ENCODE measurements around the gene WRNIP1. TPM values are rescaled to one million over a fixed set of nuclear protein-coding genes. Genes with fewer than 3 reads are reported as not detected.

The WRNIP1 gene
- total and polyA plus RNA-seq, 2 donors (not counting 1 experiment from before 2014, with no cell fraction given), result 29.7 to 40.8 TPM

GRCh38 chr6:2781685-2782355 is 16.6 kb downstream of the WRNIP1 start:
- H3K36me3 ChIP-seq (ENCODE audit: control insufficient read depth, insufficient read depth, low read length), result peaks cover 11% of the 10 kb centered on the region
- H3K27me3 ChIP-seq (ENCODE audit: control insufficient read depth, insufficient read depth, low read length), result no peaks in the 10 kb centered on the region
- no peaks in the 10 kb centered on the region for H3K9me3 ChIP-seq (ENCODE audit: control insufficient read depth, insufficient read depth, low read depth, low read length)

GRCh38 chr6:2782356-2782708 is 17.1 kb downstream of the WRNIP1 start:
- Histone ChIP-seq H2AFZ (ENCODE audit: low read length) (no peak overlapping the region), H3K36me3 (ENCODE audit: control insufficient read depth, insufficient read depth, low read length) (peaks cover 11% of the 10 kb centered on the region), H3K27me3 (ENCODE audit: control insufficient read depth, insufficient read depth, low read length) (no peaks in the 10 kb centered on the region), H3K4me1 (ENCODE audit: control insufficient read depth, extremely low read depth, insufficient read depth, low read length) (no peaks in the 10 kb centered on the region), H3K4me3 (replicated peaks in 1 of 4; ENCODE audit: control extremely low read depth in 1 of 4, insufficient read depth in 1 of 4, low read depth in 3 of 4, low read length in 4 of 4) (no peak overlapping the region), H4K20me1 (ENCODE audit: control insufficient read depth, extremely low read depth, insufficient read depth, low read length) (no peaks in the 10 kb centered on the region), H3K9ac (ENCODE audit: insufficient read depth, low read length) (no peak overlapping the region), H3K79me2 (ENCODE audit: control insufficient read depth, insufficient read depth, low read length) (peaks cover 17% of the 10 kb centered on the region), H3K27ac (ENCODE audit: insufficient read depth, low read length) (no peak overlapping the region), H3K4me2 (ENCODE audit: extremely low read depth, insufficient read depth, low read length) (no peak overlapping the region), H3K9me3 (ENCODE audit: control insufficient read depth, insufficient read depth, low read depth, low read length) (no peaks in the 10 kb centered on the region)
- no peak for DNase-seq (ENCODE audit: low read depth in 2 of 2)
- TF ChIP-seq CTCF (conservative IDR thresholded peaks at IDR 0.05 in 1 of 2, IDR thresholded peaks at IDR 0.05 in 1 of 2; ENCODE audit: low read depth in 1 of 2, low read length in 2 of 2), result no peak
- no peak for TF ChIP-seq EZH2 (IDR thresholded peaks at IDR 0.05; ENCODE audit: low read length, missing control alignments)

More at GRCh38 chr6:2781685-2782355, 16.6 kb downstream of the WRNIP1 start:
- Histone ChIP-seq H3K4me3 (replicated peaks in 1 of 4; ENCODE audit: control extremely low read depth in 1 of 4, insufficient read depth in 1 of 4, low read depth in 3 of 4, low read length in 4 of 4) (no peak overlapping the region), H4K20me1 (ENCODE audit: control insufficient read depth, extremely low read depth, insufficient read depth, low read length) (no peaks in the 10 kb centered on the region), H3K79me2 (ENCODE audit: control insufficient read depth, insufficient read depth, low read length) (peaks cover 19% of the 10 kb centered on the region), H3K9ac (ENCODE audit: insufficient read depth, low read length) (no peak overlapping the region), H3K4me1 (ENCODE audit: control insufficient read depth, extremely low read depth, insufficient read depth, low read length) (no peaks in the 10 kb centered on the region), H2AFZ (ENCODE audit: low read length) (no peak overlapping the region), H3K27ac (ENCODE audit: insufficient read depth, low read length) (no peak overlapping the region), H3K4me2 (ENCODE audit: extremely low read depth, insufficient read depth, low read length) (no peak overlapping the region)
- TF ChIP-seq EZH2 (IDR thresholded peaks at IDR 0.05; ENCODE audit: low read length, missing control alignments) (no peak), CTCF (conservative IDR thresholded peaks at IDR 0.05 in 1 of 2, IDR thresholded peaks at IDR 0.05 in 1 of 2; ENCODE audit: low read depth in 1 of 2, low read length in 2 of 2) (no peak)
- no peak for DNase-seq (ENCODE audit: low read depth in 2 of 2)

- H2AFZ ChIP-seq (ENCODE audit: low read length), result no peak overlapping the region
- no peak overlapping the region for H3K4me3 ChIP-seq (replicated peaks in 1 of 4; ENCODE audit: control extremely low read depth in 1 of 4, insufficient read depth in 1 of 4, low read depth in 3 of 4, low read length in 4 of 4)
- H4K20me1 ChIP-seq (ENCODE audit: control insufficient read depth, extremely low read depth, insufficient read depth, low read length), result no peaks in the 10 kb centered on the region
- TF ChIP-seq CTCF (conservative IDR thresholded peaks at IDR 0.05 in 1 of 2, IDR thresholded peaks at IDR 0.05 in 1 of 2; ENCODE audit: low read depth in 1 of 2, low read length in 2 of 2) (no peak), EZH2 (IDR thresholded peaks at IDR 0.05; ENCODE audit: low read length, missing control alignments) (no peak)
- H3K27me3 ChIP-seq (ENCODE audit: control insufficient read depth, insufficient read depth, low read length), result no peaks in the 10 kb centered on the region
- no peaks in the 10 kb centered on the region for H3K9me3 ChIP-seq (ENCODE audit: control insufficient read depth, insufficient read depth, low read depth, low read length)
- DNase-seq (ENCODE audit: low read depth in 2 of 2), result no peak
- peaks cover 14% of the 10 kb centered on the region for H3K79me2 ChIP-seq (ENCODE audit: control insufficient read depth, insufficient read depth, low read length)
- peaks cover 11% of the 10 kb centered on the region for H3K36me3 ChIP-seq (ENCODE audit: control insufficient read depth, insufficient read depth, low read length)
- H3K27ac ChIP-seq (ENCODE audit: insufficient read depth, low read length), result no peak overlapping the region
- no peak overlapping the region for H3K9ac ChIP-seq (ENCODE audit: insufficient read depth, low read length)
- no peak overlapping the region for H3K4me2 ChIP-seq (ENCODE audit: extremely low read depth, insufficient read depth, low read length)
- no peaks in the 10 kb centered on the region for H3K4me1 ChIP-seq (ENCODE audit: control insufficient read depth, extremely low read depth, insufficient read depth, low read length)
These were observed 17.6 kb downstream of the WRNIP1 start for GRCh38 chr6:2782825-2783187.

Data from fibroblast of lung (primary cell).